ENCODE results near the gene MPP1. TPM values are rescaled to one million over a fixed set of nuclear protein-coding genes. Genes with fewer than 3 reads are reported as not detected.

MPP1 gene
- total and polyA plus RNA-seq, 7 donors, result 13.9 to 22.1 (median 16.6) TPM

DNA sequence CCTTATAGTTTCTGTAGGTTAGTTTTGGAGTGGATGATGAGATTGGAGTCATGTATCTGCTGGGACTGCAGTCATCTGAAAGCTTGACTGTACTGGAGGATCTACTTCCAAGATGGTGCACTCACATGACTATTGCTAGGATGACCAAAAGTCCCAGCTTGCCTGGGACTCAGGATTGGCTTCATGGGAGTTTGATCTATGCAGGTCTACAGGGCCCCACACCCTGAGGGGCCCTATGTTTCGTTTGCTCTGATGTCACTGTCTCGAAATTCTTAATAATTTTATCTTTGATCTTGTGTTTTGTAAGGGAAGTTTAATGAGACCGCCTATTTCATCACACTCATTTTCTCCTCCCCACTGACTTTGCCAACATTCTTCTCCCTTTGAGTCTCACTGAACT, 29.3 kb upstream of the MPP1 start, which contains the start of gene SMIM9:
SMIM9 (minus strand) TSS at position 101 of the 400 bp plus-strand sequence. CDS start 3,806 bp downstream, outside the sequence.
- no peaks in the 10 kb centered on the region for H3K27me3 ChIP-seq (ENCODE audit: insufficient read depth in 3 of 3, low read length in 2 of 3)
- DNase-seq, result no peak
- H3K9me3 ChIP-seq, result no peaks in the 10 kb centered on the region
- TF ChIP-seq CTCF (IDR thresholded peaks at IDR 0.05), result no peak
- no peak within 1 kb of the TSS for H3K4me3 ChIP-seq
- no peaks in the 10 kb centered on the region for H3K36me3 ChIP-seq (ENCODE audit: insufficient read depth in 1 of 2, low read depth in 1 of 2)
- no peak within 1 kb of the TSS for H3K27ac ChIP-seq
- intact Hi-C loops (cut with DNase I), result no loop called here
- H3K4me1 ChIP-seq, result no peaks in the 10 kb centered on the region
- WGBS, 3 donors, result 71 to 98% (median 97%) methylated on average over 3 of the region's 3 CpGs
- no peak for ATAC-seq

DNA sequence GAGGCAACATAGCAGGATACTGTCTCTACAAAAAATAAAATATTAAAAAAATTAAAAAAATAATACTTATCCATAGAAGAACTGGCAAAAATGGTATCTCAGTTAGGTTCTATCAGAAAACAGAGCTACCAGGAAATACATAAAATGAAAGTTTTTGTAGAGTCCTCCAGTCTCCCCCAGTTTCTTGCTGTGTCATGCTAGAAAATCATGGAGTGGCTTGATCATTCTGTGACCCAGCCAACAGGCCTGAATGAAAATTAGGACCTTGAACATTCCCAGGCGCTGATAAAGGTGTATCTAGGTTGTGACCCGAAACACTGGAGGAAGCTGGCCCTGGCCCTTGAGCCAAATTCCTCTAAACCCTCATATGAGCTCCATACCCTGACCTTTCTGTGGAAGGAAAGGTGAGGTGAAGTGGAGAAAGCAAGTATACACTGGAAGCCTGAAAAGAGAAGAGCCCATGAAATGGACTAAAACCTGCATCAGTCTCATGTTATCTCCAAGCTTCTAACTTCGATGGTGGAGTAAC, 28.5 kb upstream of the MPP1 start:
- 71 to 100% (median 92%) methylated on average over 3 of the region's 3 CpGs for WGBS, 3 donors
- no peak for TF ChIP-seq CTCF (IDR thresholded peaks at IDR 0.05)
- Histone ChIP-seq H3K9me3 (no peaks in the 10 kb centered on the region), H3K27me3 (ENCODE audit: insufficient read depth in 3 of 3, low read length in 2 of 3) (no peaks in the 10 kb centered on the region), H3K27ac (no peak overlapping the region), H3K36me3 (ENCODE audit: insufficient read depth in 1 of 2, low read depth in 1 of 2) (no peaks in the 10 kb centered on the region), H3K4me3 (no peak overlapping the region), H3K4me1 (no peaks in the 10 kb centered on the region)
- no peak for ATAC-seq
- intact Hi-C loops (cut with DNase I), result no loop called here
- no peak for DNase-seq

DNA sequence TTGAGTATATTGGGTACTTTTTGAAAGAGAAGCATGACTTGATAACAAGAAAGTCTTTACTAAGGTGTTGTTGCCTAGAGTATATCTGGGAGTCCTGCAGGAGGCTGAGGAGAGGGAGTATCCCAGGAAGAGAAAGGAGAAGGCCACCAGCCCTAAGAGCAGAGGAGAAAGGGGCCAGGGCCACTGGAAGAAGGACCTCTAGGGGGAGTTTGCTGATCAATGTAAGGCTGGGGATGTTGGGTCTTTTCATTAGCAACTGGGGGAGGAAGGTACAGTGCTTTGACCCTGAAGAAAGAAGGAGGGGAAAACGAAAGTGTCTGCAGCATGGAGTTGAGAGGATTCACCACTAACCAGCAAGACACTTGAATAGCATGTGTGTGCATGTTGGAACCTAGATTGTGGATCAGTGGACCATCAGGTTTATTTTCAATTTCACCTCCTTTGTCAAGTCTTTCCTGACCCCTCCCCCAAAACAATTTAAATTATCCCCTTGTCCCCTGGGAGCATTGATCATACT, 24.7 kb upstream of the MPP1 start:
- WGBS, 3 donors, result 29 to 60% methylated on average over 1 of the region's 1 CpG; no CpG with 5 or more reads in 1 of the 3 donors
- Histone ChIP-seq H3K4me1 (no peaks in the 10 kb centered on the region), H3K4me3 (no peak overlapping the region), H3K9me3 (no peaks in the 10 kb centered on the region), H3K27ac (no peak overlapping the region), H3K36me3 (ENCODE audit: insufficient read depth in 1 of 2, low read depth in 1 of 2) (no peaks in the 10 kb centered on the region), H3K27me3 (ENCODE audit: insufficient read depth in 3 of 3, low read length in 2 of 3) (no peaks in the 10 kb centered on the region)
- DNase-seq, result no peak
- ATAC-seq, result no peak
- TF ChIP-seq CTCF (IDR thresholded peaks at IDR 0.05), result no peak
- intact Hi-C loops (cut with DNase I), result no loop called here

GRCh38 chrX:154829134-154829533, 23.8 kb upstream of the MPP1 start:
- ATAC-seq (no peak), DNase-seq (no peak)
- Histone ChIP-seq H3K27ac (no peak overlapping the region), H3K4me1 (no peaks in the 10 kb centered on the region), H3K36me3 (ENCODE audit: insufficient read depth in 1 of 2, low read depth in 1 of 2) (no peaks in the 10 kb centered on the region), H3K9me3 (no peaks in the 10 kb centered on the region), H3K27me3 (ENCODE audit: insufficient read depth in 3 of 3, low read length in 2 of 3) (no peaks in the 10 kb centered on the region), H3K4me3 (no peak overlapping the region)
- no peak for TF ChIP-seq CTCF (IDR thresholded peaks at IDR 0.05)
- intact Hi-C loops (cut with DNase I), result no loop called here

DNA sequence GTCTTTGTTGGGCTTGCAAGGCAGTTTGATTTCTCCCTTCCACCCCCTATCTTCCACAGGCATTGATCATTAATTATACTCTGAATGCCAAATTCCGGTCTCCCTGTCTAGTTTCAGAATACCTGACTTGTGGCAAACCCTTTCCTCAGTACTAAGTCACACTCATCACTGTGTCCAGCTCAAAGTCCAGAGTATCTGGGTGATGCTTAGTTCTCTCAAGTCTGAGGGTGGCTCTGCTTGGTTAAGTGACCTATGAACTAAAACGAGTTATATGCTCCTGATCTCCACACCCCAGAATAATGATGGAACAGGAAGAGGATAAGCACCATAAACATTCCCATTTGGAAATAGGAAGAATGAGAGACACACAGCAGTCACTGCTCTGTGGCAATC, 22.7 kb upstream of the MPP1 start:
- ATAC-seq, result no peak
- Histone ChIP-seq H3K27me3 (ENCODE audit: insufficient read depth in 3 of 3, low read length in 2 of 3) (no peaks in the 10 kb centered on the region), H3K9me3 (no peaks in the 10 kb centered on the region), H3K27ac (no peak overlapping the region), H3K4me1 (no peaks in the 10 kb centered on the region), H3K36me3 (ENCODE audit: insufficient read depth in 1 of 2, low read depth in 1 of 2) (no peaks in the 10 kb centered on the region), H3K4me3 (no peak overlapping the region)
- TF ChIP-seq CTCF (IDR thresholded peaks at IDR 0.05), result no peak
- intact Hi-C loops (cut with DNase I), result no loop called here
- 76 to 91% (median 81%) methylated on average over 2 of the region's 2 CpGs for WGBS, 3 donors
- DNase-seq, result no peak
